Neural progenitor cell (in vitro differentiated cells): ENCODE data around the gene DNAJC3. TPM values are rescaled to one million over a fixed set of nuclear protein-coding genes. Genes with fewer than 3 reads are reported as not detected.

Experiments used
- DNase-seq: peaks from one replicate; pipeline ENCODE4 v3.0.0-alpha.2; 2016; ENCODE audit warnings: low spot score
- H2AFZ ChIP-seq: fragments of 200-600 bp; sonication (generic); replicated peaks from 2 replicates; pipeline ENCODE4 v1.6.1; 2016; ENCODE audit warnings: antibody characterized with exemption
- H3F3A ChIP-seq: fragments of 200-600 bp; sonication (generic); 2 replicates; pipeline ENCODE4 v1.6.1; 2016; ENCODE audit warnings: antibody characterized with exemption, low read depth
- H3K27ac ChIP-seq: fragments of 200-600 bp; sonication (generic); 2 replicates; pipeline ENCODE4 v1.5.1; 2016; ENCODE audit warnings: mild to moderate bottlenecking
- H3K27me3 ChIP-seq: fragments of 200-600 bp; sonication (generic); 2 replicates; pipeline ENCODE4 v1.6.1; 2016; ENCODE audit warnings: mild to moderate bottlenecking, moderate library complexity
- H3K36me3 ChIP-seq: fragments of 200-600 bp; sonication (generic); 2 replicates; pipeline ENCODE4 v1.5.1; 2016
- H3K4me1 ChIP-seq: fragments of 200-600 bp; sonication (generic); 2 replicates; pipeline ENCODE4 v1.6.1; 2016; ENCODE audit warnings: mixed run types
- H3K4me2 ChIP-seq: fragments of 200-600 bp; sonication (generic); 2 replicates; pipeline ENCODE4 v1.6.1; 2016
- H3K4me3 ChIP-seq: fragments of 200-600 bp; sonication (generic); 2 replicates; pipeline ENCODE4 v1.5.1; 2016
- H3K79me2 ChIP-seq: fragments of 200-600 bp; sonication (generic); 2 replicates; pipeline ENCODE4 v1.6.1; 2016; ENCODE audit warnings: low read depth
- H3K9ac ChIP-seq: fragments of 200-600 bp; sonication (generic); 2 replicates; pipeline ENCODE4 v1.6.1; 2016
- H3K9me3 ChIP-seq: fragments of 200-600 bp; sonication (generic); 2 replicates; pipeline ENCODE4 v1.5.1; 2016; ENCODE audit warnings: low read depth
- H4K20me1 ChIP-seq: fragments of 200-600 bp; sonication (generic); 2 replicates; pipeline ENCODE4 v1.6.1; 2016; ENCODE audit warnings: low read depth
- H3K27ac Mint-ChIP-seq: 3 replicates; pipeline ENCODE4 v1.8.0; 2021; ENCODE audit warnings: mixed read lengths
- H3K27me3 Mint-ChIP-seq: 2 replicates; pipeline ENCODE4 v1.8.0; 2022; ENCODE audit warnings: low read depth, mild to moderate bottlenecking, inconsistent platforms, moderate library complexity, mixed read lengths; ENCODE audit not compliant: insufficient read depth
- H3K36me3 Mint-ChIP-seq: 3 replicates; pipeline ENCODE4 v1.8.0; 2021; ENCODE audit warnings: mixed read lengths
- H3K4me1 Mint-ChIP-seq: 3 replicates; pipeline ENCODE4 v1.8.0; 2021; ENCODE audit warnings: mixed read lengths
- H3K4me3 Mint-ChIP-seq: 3 replicates; pipeline ENCODE4 v1.8.0; 2021; ENCODE audit warnings: mild to moderate bottlenecking, moderate library complexity, mixed read lengths
- H3K9me3 Mint-ChIP-seq: 3 replicates; pipeline ENCODE4 v1.8.0; 2020; ENCODE audit warnings: mixed read lengths
- EZH2 ChIP-seq: fragments of 200-600 bp; sonication (generic); IDR thresholded peaks from 2 replicates; pipeline ENCODE4 v1.6.1; 2017; ENCODE audit warnings: antibody characterized with exemption, mild to moderate bottlenecking, moderate library complexity
- EZH2phosphoT487 ChIP-seq: fragments of 200-600 bp; sonication (generic); IDR thresholded peaks from 2 replicates; pipeline ENCODE4 v1.6.1; 2017; ENCODE audit warnings: antibody characterized with exemption
- total RNA-seq: library from RNA; depleted of rRNA; stranded (reverse); fragments of >200 nt; gene quantifications from 2 replicates; pipeline ENCODE4 v1.2.3, GENCODE V29; 2015; ENCODE audit warnings: low replicate concordance
- TF ChIP-seq, protein P1 (sequence below): fragments of 200-600 bp; sonication (generic); IDR thresholded peaks from 2 replicates; pipeline ENCODE4 v1.5.1; 2017; ENCODE audit warnings: antibody characterized with exemption, mild to moderate bottlenecking

DNAJC3 gene
- total RNA-seq, 1 donor from 2014 or later = 17.3 TPM

DNA sequence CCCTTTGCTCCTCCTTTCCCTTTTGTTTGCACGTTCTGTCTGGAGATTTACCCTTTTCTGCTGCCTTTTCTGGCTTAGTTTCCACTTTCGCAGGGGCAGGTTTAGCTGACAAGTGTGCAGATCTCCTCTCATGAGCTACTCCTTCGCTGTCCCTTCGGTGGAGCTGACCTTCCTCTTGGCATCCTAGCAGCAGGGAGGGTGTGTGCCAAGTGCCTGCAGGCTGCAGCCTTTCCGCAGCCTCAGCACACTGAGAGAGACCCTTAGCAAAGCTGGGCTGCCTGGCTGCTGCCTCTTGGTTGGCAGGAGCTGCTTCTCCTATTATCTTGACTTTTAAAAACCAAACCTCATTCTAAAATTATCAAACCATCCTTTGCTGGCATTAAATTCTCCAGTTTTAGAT, 132.5 kb downstream of the DNAJC3 start:
- H3K4me1 ChIP-seq = no peaks in the 10 kb centered on the region
- TF ChIP-seq, protein P1, sequence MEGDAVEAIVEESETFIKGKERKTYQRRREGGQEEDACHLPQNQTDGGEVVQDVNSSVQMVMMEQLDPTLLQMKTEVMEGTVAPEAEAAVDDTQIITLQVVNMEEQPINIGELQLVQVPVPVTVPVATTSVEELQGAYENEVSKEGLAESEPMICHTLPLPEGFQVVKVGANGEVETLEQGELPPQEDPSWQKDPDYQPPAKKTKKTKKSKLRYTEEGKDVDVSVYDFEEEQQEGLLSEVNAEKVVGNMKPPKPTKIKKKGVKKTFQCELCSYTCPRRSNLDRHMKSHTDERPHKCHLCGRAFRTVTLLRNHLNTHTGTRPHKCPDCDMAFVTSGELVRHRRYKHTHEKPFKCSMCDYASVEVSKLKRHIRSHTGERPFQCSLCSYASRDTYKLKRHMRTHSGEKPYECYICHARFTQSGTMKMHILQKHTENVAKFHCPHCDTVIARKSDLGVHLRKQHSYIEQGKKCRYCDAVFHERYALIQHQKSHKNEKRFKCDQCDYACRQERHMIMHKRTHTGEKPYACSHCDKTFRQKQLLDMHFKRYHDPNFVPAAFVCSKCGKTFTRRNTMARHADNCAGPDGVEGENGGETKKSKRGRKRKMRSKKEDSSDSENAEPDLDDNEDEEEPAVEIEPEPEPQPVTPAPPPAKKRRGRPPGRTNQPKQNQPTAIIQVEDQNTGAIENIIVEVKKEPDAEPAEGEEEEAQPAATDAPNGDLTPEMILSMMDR = no peak
- no peak for TF ChIP-seq EZH2
- TF ChIP-seq EZH2phosphoT487 = no peak
- no peak overlapping the region for H3K27ac ChIP-seq
- H3K27me3 ChIP-seq = no peaks in the 10 kb centered on the region
- Mint-ChIP-seq H3K9me3 (peaks cover 26% of the 10 kb centered on the region), H3K4me3 (no peak overlapping the region), H3K27me3 (peaks cover 2% of the 10 kb centered on the region), H3K27ac (no peak overlapping the region), H3K4me1 (no peaks in the 10 kb centered on the region), H3K36me3 (peaks cover 36% of the 10 kb centered on the region)
- DNase-seq = peak; percentile 15
- H3K4me2 ChIP-seq = no peak overlapping the region
- H3K4me3 ChIP-seq = no peak overlapping the region
- peak overlapping the region; percentile 48 for H3K9ac ChIP-seq
- H3K79me2 ChIP-seq = no peaks in the 10 kb centered on the region
- H4K20me1 ChIP-seq = no peaks in the 10 kb centered on the region
- peaks cover 12% of the 10 kb centered on the region for H3K36me3 ChIP-seq
- H3K9me3 ChIP-seq = peaks cover 3% of the 10 kb centered on the region
- H3F3A ChIP-seq = no peaks in the 10 kb centered on the region
- peak overlapping the region; percentile 48 for H2AFZ ChIP-seq

DNA sequence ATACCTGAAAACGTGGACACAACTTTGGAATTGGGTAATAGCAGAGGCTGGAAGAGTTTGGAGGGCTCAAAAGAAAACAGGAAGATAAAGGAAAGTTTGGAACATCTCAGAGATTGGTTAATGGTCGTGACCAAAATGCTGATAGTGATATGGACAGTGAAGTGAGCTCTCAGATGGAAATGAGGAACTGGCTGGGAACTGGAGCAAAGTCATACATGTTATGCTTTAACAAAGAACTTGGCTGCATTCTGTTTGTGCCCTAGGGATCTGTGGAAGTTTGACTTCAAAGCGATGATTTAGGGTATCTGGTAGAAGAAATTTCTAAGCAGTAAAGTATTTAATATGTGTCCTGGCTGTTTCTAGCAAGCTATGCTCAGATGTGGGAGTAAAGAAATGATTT, 136.2 kb downstream of the DNAJC3 start:
- no peak for DNase-seq
- Mint-ChIP-seq H3K27ac (no peak overlapping the region), H3K9me3 (peaks cover 3% of the 10 kb centered on the region), H3K4me3 (no peak overlapping the region), H3K4me1 (no peaks in the 10 kb centered on the region), H3K36me3 (peaks cover 24% of the 10 kb centered on the region), H3K27me3 (peaks cover 2% of the 10 kb centered on the region)
- Histone ChIP-seq H3K27me3 (no peaks in the 10 kb centered on the region), H3K9me3 (no peaks in the 10 kb centered on the region), H3K79me2 (no peaks in the 10 kb centered on the region), H3K4me2 (no peak overlapping the region), H3K27ac (no peak overlapping the region), H3K9ac (no peak overlapping the region), H3K4me1 (no peaks in the 10 kb centered on the region), H4K20me1 (no peaks in the 10 kb centered on the region), H3K36me3 (no peaks in the 10 kb centered on the region), H3K4me3 (no peak overlapping the region), H2AFZ (no peak overlapping the region), H3F3A (no peaks in the 10 kb centered on the region)
- TF ChIP-seq, protein P1 = no peak
- no peak for TF ChIP-seq EZH2phosphoT487
- TF ChIP-seq EZH2 = no peak

DNA sequence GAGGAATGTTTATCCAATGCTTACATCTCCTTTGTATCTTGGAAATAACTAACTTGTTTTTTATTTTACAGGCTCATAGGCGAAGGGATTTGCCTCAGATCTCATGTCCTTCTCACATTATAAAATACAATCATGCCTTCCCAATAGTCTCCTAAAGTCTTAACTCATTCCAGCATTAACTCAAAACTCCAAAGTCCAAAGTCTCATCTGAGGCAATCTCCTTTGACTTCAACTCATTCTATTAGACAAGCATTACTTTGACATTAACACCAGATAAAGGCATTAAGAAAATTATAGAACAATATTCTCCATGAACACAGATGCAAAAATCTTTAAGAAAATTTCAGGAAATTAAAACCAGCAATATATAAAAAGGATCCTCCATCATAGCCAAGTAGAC, 137.6 kb downstream of the DNAJC3 start:
- TF ChIP-seq, protein P1 = no peak
- TF ChIP-seq EZH2phosphoT487 (no peak), EZH2 (no peak)
- no peaks in the 10 kb centered on the region for H3K9me3 Mint-ChIP-seq
- no peak overlapping the region for H3K4me3 Mint-ChIP-seq
- no peaks in the 10 kb centered on the region for H3K79me2 ChIP-seq
- no peaks in the 10 kb centered on the region for H3K36me3 ChIP-seq
- H3F3A ChIP-seq = no peaks in the 10 kb centered on the region
- no peak overlapping the region for H3K27ac Mint-ChIP-seq
- no peaks in the 10 kb centered on the region for H3K9me3 ChIP-seq
- H3K27me3 Mint-ChIP-seq = no peaks in the 10 kb centered on the region
- no peaks in the 10 kb centered on the region for H3K27me3 ChIP-seq
- no peak overlapping the region for H2AFZ ChIP-seq
- H3K36me3 Mint-ChIP-seq = peaks cover 17% of the 10 kb centered on the region
- H3K4me1 ChIP-seq = no peaks in the 10 kb centered on the region
- DNase-seq = no peak
- H3K4me3 ChIP-seq = no peak overlapping the region
- no peaks in the 10 kb centered on the region for H3K4me1 Mint-ChIP-seq
- no peak overlapping the region for H3K4me2 ChIP-seq
- no peaks in the 10 kb centered on the region for H4K20me1 ChIP-seq
- no peak overlapping the region for H3K9ac ChIP-seq
- H3K27ac ChIP-seq = no peak overlapping the region
